HAP-1 (cell line): ENCODE results near the gene ALG9.

Experiments
- DNase-seq, 2 experiments: peaks; one replicate each; pipeline ENCODE4 v3.0.0-alpha.2; 2016 to 2020; ENCODE audit warnings: low spot score in 2 of 2
- H3K27me3 ChIP-seq: fragments of 250-450 bp; sonication (Bioruptor Pico); 2 replicates; pipeline ENCODE4 v1.5.1; 2020; ENCODE audit warnings: low read depth, mild to moderate bottlenecking, moderate library complexity
- H3K36me3 ChIP-seq: fragments of 250-450 bp; sonication (Bioruptor Pico); replicated peaks from 2 replicates; pipeline ENCODE4 v1.5.1; 2020; ENCODE audit warnings: mild to moderate bottlenecking
- H3K4me1 ChIP-seq: fragments of 250-450 bp; sonication (Bioruptor Pico); 2 replicates; pipeline ENCODE4 v1.5.1; 2020; ENCODE audit warnings: mild to moderate bottlenecking
- H3K4me3 ChIP-seq: fragments of 250-450 bp; sonication (Bioruptor Pico); 2 replicates; pipeline ENCODE4 v1.5.1; 2020; ENCODE audit warnings: mild to moderate bottlenecking, moderate library complexity
- H3K9me3 ChIP-seq: fragments of 250-450 bp; sonication (Bioruptor Pico); 2 replicates; pipeline ENCODE4 v1.5.1; 2020; ENCODE audit warnings: mild to moderate bottlenecking, moderate library complexity
- in situ Hi-C: fragments of 300-500 bp; cut with MboI; formaldehyde crosslinking; loops from 3 replicates; pipeline ENCODE4 v1.14.3; 2020; ENCODE audit warnings: low sequenced_read_pairs, inconsistent platforms, mixed read lengths

Gene ALG9, protein sequence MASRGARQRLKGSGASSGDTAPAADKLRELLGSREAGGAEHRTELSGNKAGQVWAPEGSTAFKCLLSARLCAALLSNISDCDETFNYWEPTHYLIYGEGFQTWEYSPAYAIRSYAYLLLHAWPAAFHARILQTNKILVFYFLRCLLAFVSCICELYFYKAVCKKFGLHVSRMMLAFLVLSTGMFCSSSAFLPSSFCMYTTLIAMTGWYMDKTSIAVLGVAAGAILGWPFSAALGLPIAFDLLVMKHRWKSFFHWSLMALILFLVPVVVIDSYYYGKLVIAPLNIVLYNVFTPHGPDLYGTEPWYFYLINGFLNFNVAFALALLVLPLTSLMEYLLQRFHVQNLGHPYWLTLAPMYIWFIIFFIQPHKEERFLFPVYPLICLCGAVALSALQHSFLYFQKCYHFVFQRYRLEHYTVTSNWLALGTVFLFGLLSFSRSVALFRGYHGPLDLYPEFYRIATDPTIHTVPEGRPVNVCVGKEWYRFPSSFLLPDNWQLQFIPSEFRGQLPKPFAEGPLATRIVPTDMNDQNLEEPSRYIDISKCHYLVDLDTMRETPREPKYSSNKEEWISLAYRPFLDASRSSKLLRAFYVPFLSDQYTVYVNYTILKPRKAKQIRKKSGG

DNA sequence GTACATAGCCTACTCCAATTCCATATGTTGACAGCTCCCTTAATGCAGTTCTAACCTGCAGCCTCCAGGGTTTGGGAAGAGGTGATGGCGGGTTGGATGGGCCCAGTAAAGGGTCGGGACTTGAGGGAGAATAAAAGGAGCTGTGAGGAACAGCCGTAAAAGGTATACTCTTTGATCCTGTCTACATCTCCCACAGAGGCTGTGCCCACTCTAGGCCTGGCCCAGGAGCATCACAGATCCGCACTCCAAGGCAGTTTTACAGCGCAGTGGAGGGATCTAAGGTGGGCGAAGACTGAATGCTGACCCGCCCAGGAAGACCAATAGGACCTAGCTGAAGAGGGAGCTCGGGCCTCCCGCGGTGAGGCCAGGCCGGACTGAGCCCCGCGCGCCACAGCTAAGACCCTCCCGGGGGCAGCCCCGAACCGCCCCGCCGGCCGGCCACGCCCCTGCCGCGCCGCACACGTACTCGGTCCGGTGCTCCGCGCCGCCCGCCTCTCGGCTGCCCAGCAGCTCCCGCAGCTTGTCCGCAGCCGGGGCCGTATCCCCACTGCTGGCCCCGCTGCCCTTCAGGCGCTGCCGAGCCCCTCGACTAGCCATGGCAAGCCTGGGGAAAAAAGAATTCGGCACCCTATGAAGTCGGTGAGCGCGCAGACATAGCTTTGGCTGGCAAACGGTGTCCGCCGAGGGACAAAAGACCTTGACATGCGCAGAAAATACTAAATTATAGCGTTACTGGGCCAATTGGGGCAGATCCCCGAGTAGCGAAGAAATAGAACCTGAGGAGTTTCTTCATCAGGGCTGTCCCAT is at the start of gene ALG9:
ALG9 (minus strand) TSS at position 696 of the 807 bp plus-strand sequence; CDS start at position 597, 99 bp downstream.
- Histone ChIP-seq H3K4me1 (peaks cover 2% of the 10 kb centered on the region; the same call in 1 of the 2 replicates), H3K4me3 (peak within 1 kb of the TSS; percentile 72), H3K27me3 (no peaks in the 10 kb centered on the region), H3K9me3 (no peaks in the 10 kb centered on the region), H3K36me3 (peaks cover 4% of the 10 kb centered on the region)
- in situ Hi-C loops = loop anchor here (10.0 kb wide), 1 partner anchor 214 kb away; the partner anchor contains the start of genes SDHD and TIMM8B
- DNase-seq = peak; percentile 63 to 91

DNA sequence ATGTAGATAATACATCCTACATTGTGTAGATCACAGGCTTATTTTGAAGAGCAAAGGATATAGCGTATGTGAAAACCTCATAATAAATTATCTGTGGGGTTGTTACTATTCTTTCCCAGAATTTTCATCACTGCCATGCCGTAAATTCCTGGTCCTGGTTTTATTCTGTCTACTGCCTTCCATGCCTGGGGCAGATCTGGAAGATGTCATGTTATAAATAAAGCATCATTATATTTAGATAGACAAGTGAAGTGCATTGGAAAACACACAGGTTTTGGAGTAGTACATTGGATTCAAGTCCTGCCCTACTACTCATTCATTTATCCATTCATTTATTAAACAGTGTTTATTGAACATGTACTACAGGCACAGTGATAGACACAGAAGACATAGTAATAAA is 49.5 kb upstream of the ALG9 start:
- Histone ChIP-seq H3K4me1 (peaks cover under 1% of the 10 kb centered on the region; the same call in 1 of the 2 replicates), H3K9me3 (no peaks in the 10 kb centered on the region), H3K4me3 (no peak overlapping the region), H3K27me3 (no peaks in the 10 kb centered on the region), H3K36me3 (no peaks in the 10 kb centered on the region)
- in situ Hi-C loops = no loop called here
- no peak for DNase-seq

DNA sequence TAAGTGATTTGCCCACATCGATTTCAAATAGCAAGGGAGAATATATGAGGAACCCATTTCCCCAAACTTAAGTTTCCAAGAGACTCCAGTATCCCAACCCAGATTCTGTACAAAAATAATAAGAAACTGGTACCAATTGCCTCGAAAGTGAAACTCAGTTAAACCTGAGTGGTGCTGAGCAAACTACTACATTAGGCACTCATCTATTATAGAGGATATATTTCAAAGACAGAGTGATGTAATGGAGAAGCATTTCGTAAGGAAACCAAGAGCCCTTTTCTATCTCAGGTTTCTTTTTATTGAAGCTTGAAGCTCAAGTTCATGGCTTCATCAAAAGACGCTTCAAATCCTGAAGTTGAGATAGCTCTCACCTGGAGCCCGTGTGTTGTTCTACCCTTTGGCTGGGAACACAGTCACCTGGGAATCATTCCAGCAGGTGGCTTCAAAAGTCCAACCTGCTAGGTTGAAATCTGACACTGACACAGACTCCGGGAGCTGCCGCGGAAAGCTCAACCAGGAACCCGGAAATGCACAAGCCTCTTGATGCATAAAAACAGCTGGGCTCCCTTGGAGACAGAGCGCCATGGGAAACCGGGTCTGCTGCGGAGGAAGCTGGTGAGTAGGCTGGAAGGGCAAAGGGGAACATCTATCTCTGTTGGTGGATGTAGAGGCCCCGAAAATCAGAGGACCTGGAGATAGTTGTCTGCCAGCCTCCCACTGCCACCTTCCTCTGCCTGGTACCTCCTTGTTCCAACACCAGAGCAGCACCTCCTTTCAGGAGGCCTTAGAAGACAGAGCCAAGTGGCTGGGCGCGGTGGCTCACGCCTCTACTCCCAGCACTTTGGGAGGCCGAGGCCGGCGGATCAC is 47.2 kb upstream of the ALG9 start, which contains the start of gene C11orf52:
C11orf52 (plus strand) TSS at position 524 of the 867 bp plus-strand sequence; CDS start at position 584, 60 bp downstream.
- Histone ChIP-seq H3K4me3 (no peak within 1 kb of the TSS), H3K4me1 (peaks cover 8% of the 10 kb centered on the region), H3K9me3 (no peaks in the 10 kb centered on the region), H3K27me3 (no peaks in the 10 kb centered on the region), H3K36me3 (no peaks in the 10 kb centered on the region)
- in situ Hi-C loops = no loop called here
- no peak for DNase-seq

DNA sequence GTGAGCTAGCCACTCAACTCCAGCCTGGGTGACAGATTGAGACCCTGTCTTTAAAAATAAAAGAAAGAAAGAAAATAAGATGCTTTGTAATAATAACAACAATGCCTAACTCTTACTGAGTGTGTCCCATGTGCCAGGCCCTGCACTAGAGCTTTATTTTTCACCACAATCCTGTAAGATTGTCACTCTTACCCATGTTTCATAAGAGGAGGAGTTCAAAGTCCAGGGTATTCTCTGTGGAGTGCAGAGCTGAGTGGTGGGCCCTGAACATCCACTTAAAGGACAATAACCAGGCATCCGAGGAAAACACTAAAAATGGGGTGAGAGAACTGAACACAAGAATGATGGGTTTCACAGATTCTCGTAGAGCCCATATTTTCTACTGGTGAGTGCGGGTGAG is 46.4 kb upstream of the ALG9 start:
- Histone ChIP-seq H3K9me3 (no peaks in the 10 kb centered on the region), H3K36me3 (no peaks in the 10 kb centered on the region), H3K4me3 (no peak overlapping the region), H3K4me1 (peaks cover 8% of the 10 kb centered on the region), H3K27me3 (no peaks in the 10 kb centered on the region)
- in situ Hi-C loops = no loop called here
- DNase-seq = no peak

DNA sequence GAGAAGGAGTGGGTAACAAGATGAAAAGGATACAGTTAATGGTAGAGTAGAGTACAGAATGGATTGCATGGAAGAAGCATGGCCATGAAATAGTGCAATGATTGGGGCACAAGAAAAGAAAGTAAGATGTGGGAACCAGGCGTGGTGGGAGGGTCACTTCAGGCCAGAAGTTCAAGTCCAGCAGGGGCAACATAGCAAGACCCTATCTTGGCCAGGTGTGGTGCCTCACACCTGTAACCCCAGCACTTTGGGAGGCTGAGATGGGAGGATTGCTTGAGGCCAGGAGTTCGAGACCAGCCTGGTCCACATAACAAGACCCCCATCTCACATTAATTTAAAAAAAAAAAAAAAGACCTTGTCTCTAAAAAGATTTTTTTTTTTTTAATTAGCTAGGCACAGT is 45.9 kb upstream of the ALG9 start:
- in situ Hi-C loops = no loop called here
- no peak for DNase-seq

DNA sequence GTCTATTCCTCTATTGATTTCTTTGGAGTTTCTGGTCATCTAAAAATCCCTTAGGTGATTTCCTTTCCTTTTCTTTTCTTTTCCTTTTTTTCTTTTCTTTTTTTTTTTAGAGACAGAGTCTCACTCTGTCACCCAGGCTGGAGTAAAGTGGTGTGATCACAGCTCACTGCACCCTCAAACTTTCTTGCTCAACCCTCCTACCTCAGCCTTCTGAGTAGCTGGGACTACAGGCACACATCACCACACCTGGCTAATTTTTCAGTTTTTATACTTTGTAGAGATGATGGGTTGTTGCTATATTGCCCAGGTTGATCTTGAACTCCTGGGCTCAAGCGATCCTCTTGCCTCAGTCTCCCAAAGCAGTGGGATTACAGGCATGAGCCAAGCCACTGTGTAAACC is 45.4 kb upstream of the ALG9 start:
- H3K4me3 ChIP-seq = no peak overlapping the region

More for the DNA sequence above, 45.9 kb upstream of the ALG9 start:
- Histone ChIP-seq H3K4me3 (no peak overlapping the region), H3K9me3 (no peaks in the 10 kb centered on the region), H3K27me3 (no peaks in the 10 kb centered on the region), H3K4me1 (peaks cover 8% of the 10 kb centered on the region), H3K36me3 (no peaks in the 10 kb centered on the region)

DNA sequence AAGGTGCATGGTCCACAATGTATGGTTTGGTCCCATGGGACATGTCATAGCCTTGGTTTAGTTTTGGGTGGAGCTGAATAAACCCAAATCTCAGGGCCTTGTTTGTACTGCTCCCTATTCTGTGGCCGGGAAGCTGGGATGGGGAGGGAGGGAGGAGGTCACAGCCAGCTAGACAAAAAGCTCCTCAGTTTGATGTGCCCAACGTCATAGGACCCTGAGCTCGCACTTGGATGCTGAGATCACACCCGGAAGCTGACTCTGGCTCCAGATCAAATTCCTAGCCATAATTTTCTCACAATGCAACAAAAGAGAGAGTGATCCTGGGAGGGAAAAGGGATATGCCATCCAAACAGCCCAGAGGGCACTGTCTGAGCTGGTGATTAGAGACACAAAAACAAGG is 42.6 kb upstream of the ALG9 start:
- Histone ChIP-seq H3K9me3 (no peaks in the 10 kb centered on the region), H3K27me3 (no peaks in the 10 kb centered on the region), H3K4me1 (peaks cover 8% of the 10 kb centered on the region), H3K4me3 (no peak overlapping the region), H3K36me3 (no peaks in the 10 kb centered on the region)
- DNase-seq = peak in 1 of 2 experiments; percentile 23
- in situ Hi-C loops = no loop called here

More for the DNA sequence above, 45.4 kb upstream of the ALG9 start:
- H3K4me1 ChIP-seq = peaks cover 8% of the 10 kb centered on the region
- no peak for DNase-seq
- H3K36me3 ChIP-seq = no peaks in the 10 kb centered on the region
- no peaks in the 10 kb centered on the region for H3K9me3 ChIP-seq
- no peaks in the 10 kb centered on the region for H3K27me3 ChIP-seq
- in situ Hi-C loops = no loop called here

DNA sequence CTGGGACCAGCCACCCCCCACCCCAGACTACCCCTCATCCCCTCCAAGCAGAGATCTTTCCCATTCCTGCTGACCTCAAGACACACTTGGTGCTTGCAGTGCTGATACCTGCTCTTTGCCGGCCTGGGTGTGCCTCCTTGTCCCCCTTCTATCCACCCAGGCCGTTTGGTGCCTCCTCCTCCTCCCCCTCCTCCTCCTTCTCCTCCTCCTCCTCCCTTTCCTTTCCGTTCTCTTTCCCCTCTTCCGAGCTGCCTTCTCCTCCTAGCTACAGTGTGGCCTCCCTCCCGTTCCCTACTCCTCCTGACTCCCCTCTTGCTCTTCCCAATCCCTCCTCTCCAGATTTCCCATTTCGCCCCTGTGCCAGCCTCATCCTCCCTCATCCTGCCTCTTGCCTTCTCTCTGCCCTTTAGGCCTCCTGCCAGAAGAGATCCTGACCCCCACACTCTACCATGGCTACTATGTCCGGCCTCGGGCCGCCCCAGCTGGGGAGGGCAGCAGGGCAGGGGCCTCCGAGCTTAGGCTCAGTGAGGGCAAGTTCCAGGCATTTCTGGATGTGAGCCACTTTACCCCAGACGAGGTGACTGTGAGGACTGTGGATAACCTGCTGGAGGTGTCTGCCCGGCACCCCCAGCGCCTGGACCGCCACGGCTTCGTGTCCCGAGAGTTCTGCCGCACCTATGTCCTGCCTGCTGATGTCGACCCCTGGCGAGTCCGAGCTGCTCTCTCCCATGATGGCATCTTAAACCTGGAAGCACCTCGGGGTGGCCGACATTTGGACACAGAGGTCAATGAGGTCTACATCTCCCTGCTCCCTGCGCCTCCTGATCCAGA is 41.9 kb upstream of the ALG9 start:
- no peak for DNase-seq
- Histone ChIP-seq H3K9me3 (no peaks in the 10 kb centered on the region), H3K27me3 (no peaks in the 10 kb centered on the region), H3K36me3 (no peaks in the 10 kb centered on the region), H3K4me3 (no peak overlapping the region), H3K4me1 (peaks cover 8% of the 10 kb centered on the region)
- in situ Hi-C loops = no loop called here

DNA sequence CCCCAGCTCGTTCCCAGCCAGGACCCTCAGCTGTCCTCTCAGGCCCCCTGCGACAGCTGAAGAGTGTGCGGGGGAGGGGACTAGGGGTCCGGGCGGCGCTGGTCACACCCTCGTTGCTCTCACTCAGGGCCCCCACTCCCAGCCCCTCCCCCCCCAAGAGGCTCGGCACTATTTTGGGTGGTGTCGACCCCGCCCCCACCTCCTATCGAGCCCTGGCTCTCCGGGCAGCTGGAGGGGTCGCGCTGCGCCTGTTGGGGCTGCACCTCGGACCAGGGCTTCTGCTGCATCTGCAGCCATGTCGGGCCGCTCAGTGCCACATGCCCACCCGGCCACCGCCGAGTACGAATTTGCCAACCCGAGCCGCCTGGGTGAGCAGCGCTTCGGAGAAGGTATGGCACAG is 41.2 kb upstream of the ALG9 start, which contains the start of gene HSPB2:
HSPB2 (plus strand) TSS at position 200 of the 400 bp plus-strand sequence; CDS start at position 296, 96 bp downstream.
- H3K27me3 ChIP-seq = no peaks in the 10 kb centered on the region
- no peak within 1 kb of the TSS for H3K4me3 ChIP-seq
- H3K4me1 ChIP-seq = peaks cover 8% of the 10 kb centered on the region
- H3K36me3 ChIP-seq = no peaks in the 10 kb centered on the region
- no peaks in the 10 kb centered on the region for H3K9me3 ChIP-seq
- DNase-seq = no peak
- in situ Hi-C loops = no loop called here

DNA sequence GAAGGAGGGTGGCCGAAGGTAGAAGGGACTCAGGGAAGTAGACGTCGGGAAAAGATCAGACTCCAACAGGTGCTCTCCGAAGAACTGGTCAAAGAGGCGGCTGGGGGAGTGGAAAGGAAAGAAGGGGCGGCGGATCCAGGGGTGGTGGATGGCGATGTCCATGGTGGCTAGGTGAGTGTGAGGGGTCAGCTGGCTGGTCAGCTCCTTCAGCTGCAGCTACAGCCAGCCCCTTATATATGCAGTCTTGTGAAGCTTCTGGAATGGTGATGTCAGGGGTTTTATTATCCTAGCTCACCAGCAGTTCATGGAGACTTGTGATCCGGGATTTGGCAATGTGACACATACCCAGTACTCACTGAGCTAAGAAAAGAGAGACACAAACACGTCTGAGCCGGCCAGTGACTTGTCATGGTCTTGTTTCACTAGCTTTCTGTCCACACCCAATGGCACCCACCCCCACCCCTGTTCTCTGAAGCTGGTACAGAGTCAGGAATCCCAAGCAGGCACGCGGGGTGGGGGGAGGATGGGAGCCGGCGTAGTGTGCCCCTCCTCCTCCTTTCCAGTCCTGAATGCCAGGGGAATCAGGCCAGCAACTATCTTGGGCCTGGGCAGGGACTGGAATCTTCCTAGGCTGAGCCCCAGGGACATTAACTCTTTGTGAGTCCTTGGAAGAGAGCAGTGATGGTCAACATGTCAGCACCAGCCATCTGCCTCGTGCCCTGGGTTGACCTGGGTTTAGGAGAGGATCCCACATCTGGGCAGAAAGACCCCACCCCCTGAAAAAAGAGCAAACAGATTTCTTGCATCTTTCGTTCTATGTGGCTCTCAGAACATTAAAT is 40.4 kb upstream of the ALG9 start, which contains the start of gene CRYAB:
CRYAB (minus strand) TSS at position 208 of the 839 bp plus-strand sequence; CDS start at position 162, 46 bp downstream.
- H3K4me3 ChIP-seq = no peak within 1 kb of the TSS
- in situ Hi-C loops = no loop called here
- no peaks in the 10 kb centered on the region for H3K27me3 ChIP-seq
- peaks cover 8% of the 10 kb centered on the region for H3K4me1 ChIP-seq
- H3K9me3 ChIP-seq = no peaks in the 10 kb centered on the region
- no peaks in the 10 kb centered on the region for H3K36me3 ChIP-seq
- no peak for DNase-seq

DNA sequence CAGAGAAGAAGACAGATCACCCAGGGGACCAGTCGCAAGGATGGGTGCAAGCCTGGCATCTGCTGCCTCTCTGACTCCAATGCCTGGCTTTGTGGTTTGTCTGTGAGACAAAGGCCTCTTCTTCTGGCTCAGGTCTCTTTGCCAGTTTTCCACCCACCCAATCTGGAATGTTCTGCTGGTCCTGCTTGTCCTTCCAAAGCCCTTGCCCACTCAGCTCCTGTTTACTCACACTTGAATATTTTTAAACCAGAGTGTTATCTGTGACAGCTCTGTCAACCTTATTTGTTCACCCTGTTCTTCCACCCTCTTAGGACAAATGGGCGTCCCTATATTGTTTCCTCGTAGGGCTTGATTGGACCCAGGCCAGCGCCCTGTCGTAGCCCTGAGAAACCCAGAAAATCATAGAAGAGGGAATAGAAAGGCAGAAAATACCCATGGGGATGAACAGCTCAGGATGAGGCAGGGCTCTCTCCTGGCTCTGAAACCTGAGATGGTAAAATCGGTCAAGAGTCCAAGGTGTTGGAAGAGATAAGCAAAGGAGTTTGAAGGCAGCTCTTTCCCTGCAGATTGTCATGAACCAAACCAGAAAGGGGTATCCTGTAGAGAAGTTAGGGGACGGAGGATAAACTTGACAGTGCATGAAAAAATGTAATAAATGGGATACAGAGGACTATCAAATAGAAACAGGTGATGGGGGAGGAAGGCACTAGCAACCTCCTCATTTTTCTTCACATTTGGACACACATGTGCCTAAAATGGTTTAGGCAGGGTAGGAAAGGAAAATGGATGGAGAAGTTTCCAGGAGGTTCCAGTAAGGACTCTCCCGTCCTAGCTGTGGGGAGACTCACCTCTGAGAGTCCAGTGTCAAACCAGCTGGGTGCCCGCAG is 39.5 kb upstream of the ALG9 start:
- H3K4me1 ChIP-seq = peaks cover 8% of the 10 kb centered on the region
- in situ Hi-C loops = no loop called here
- H3K9me3 ChIP-seq = no peaks in the 10 kb centered on the region
- no peak for DNase-seq
- no peak overlapping the region for H3K4me3 ChIP-seq
- H3K27me3 ChIP-seq = no peaks in the 10 kb centered on the region
- no peaks in the 10 kb centered on the region for H3K36me3 ChIP-seq
